Astrocyte (in vitro differentiated cells and primary cell): ENCODE measurements around the gene TMEM79. TPM values are rescaled to one million over a fixed set of nuclear protein-coding genes. Genes with fewer than 3 reads are reported as not detected.
A peak's percentile ranks its signal among the peaks of the same experiment; 100 is the strongest.

Experiments used
- DNase-seq: peaks from one replicate; pipeline ENCODE4 v3.0.0-alpha.2; 2010; ENCODE audit warnings: low read depth
- FAIRE-seq: peaks from 2 replicates; lab custom pipeline; 2011; peaks lifted over from hg19 to GRCh38; lab: Jason Lieb, UNC
- H2AFZ ChIP-seq: 2 replicates; pipeline ENCODE4 v1.6.0; 2012; ENCODE audit warnings: low read depth, low read length, inconsistent platforms
- H3K27ac ChIP-seq: 2 replicates; pipeline ENCODE4 v1.5.1; 2011; ENCODE audit warnings: low read depth, low read length, inconsistent platforms
- H3K27me3 ChIP-seq: 2 replicates; pipeline ENCODE4 v1.6.0; 2011; ENCODE audit warnings: low read length, inconsistent platforms; ENCODE audit not compliant: insufficient read depth
- H3K36me3 ChIP-seq: 2 replicates; pipeline ENCODE4 v1.5.1; 2011; ENCODE audit warnings: low read length, inconsistent platforms; ENCODE audit not compliant: insufficient read depth
- H3K4me1 ChIP-seq: 2 replicates; pipeline ENCODE4 v1.5.1; 2011; ENCODE audit warnings: low read length, inconsistent platforms; ENCODE audit not compliant: insufficient read depth
- H3K4me2 ChIP-seq: 2 replicates; pipeline ENCODE4 v1.6.0; 2012; ENCODE audit warnings: low read length, inconsistent platforms
- H3K4me3 ChIP-seq: 2 replicates; pipeline ENCODE4 v1.5.1; 2011; ENCODE audit warnings: low read depth, mild to moderate bottlenecking, low read length, inconsistent platforms; ENCODE audit not compliant: insufficient read depth
- H3K79me2 ChIP-seq: 2 replicates; pipeline ENCODE4 v1.6.0; 2012; ENCODE audit warnings: mild to moderate bottlenecking, low read length, inconsistent platforms; ENCODE audit not compliant: insufficient read depth
- H3K9ac ChIP-seq: 2 replicates; pipeline ENCODE4 v1.6.0; 2012; ENCODE audit warnings: mild to moderate bottlenecking, low read length, inconsistent platforms
- H3K9me3 ChIP-seq: 2 replicates; pipeline ENCODE4 v1.5.1; 2012; ENCODE audit warnings: low read depth, mild to moderate bottlenecking, low read length, inconsistent platforms; ENCODE audit not compliant: insufficient read depth
- H4K20me1 ChIP-seq: 2 replicates; pipeline ENCODE4 v1.6.0; 2012; ENCODE audit warnings: low read length, inconsistent platforms; ENCODE audit not compliant: insufficient read depth
- H3K27ac Mint-ChIP-seq: one replicate; pipeline ENCODE4 v1.8.0; 2021; ENCODE audit warnings: mild to moderate bottlenecking, mixed read lengths; ENCODE audit not compliant: unreplicated experiment
- H3K27me3 Mint-ChIP-seq: one replicate; pipeline ENCODE4 v1.8.0; 2021; ENCODE audit warnings: low read depth, mixed read lengths; ENCODE audit not compliant: unreplicated experiment
- H3K36me3 Mint-ChIP-seq: one replicate; pipeline ENCODE4 v1.8.0; 2021; ENCODE audit warnings: low read depth, mixed read lengths; ENCODE audit not compliant: unreplicated experiment
- H3K4me1 Mint-ChIP-seq: one replicate; pipeline ENCODE4 v1.8.0; 2021; ENCODE audit warnings: low read depth, mixed read lengths; ENCODE audit not compliant: unreplicated experiment
- H3K4me3 Mint-ChIP-seq: one replicate; pipeline ENCODE4 v1.8.0; 2021; ENCODE audit warnings: mild to moderate bottlenecking, moderate library complexity, mixed read lengths; ENCODE audit not compliant: unreplicated experiment
- H3K9me3 Mint-ChIP-seq: one replicate; pipeline ENCODE4 v1.8.0; 2021; ENCODE audit warnings: mild to moderate bottlenecking, mixed read lengths; ENCODE audit not compliant: unreplicated experiment
- EZH2 ChIP-seq: IDR thresholded peaks from 2 replicates; pipeline ENCODE4 v1.6.1; 2012; ENCODE audit warnings: mild to moderate bottlenecking, low read length, inconsistent platforms; ENCODE audit not compliant: insufficient read depth
- total RNA-seq: library from RNA; stranded (reverse); gene quantifications from 2 replicates; pipeline ENCODE4 v1.2.1, GENCODE V29; 2021
- TF ChIP-seq, protein P1 (sequence below): IDR thresholded peaks from 2 replicates; pipeline ENCODE4 v1.5.1; 2011; ENCODE audit warnings: low read depth, mild to moderate bottlenecking, inconsistent platforms, low read length, moderate library complexity; ENCODE audit not compliant: insufficient read depth

The TMEM79 gene
- total RNA-seq, 1 donor from 2014 or later: 3.0 TPM

DNA sequence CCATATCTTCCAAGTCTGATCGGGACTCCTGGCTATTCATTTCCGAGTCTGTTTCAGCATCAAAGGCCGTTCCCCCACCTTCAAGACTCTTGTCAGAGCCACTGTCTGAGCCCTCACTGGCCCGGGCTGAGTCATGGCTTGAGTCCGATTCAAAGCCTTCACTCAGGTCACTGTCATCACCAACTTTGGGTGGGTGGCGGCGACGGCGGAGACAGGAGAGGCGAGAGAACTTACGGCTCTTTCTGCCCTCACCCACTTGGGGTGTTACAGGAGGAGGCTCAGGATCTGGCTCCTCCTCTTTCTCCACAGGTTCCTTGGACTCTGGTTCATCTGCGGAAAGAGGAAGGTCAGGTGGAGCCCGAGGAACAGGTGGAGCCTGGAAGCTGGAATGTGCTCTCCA is 18.1 kb upstream of the TMEM79 start:
- Mint-ChIP-seq H3K27me3 (no peaks in the 10 kb centered on the region), H3K27ac (no peak overlapping the region), H3K4me1 (peaks cover 10% of the 10 kb centered on the region), H3K9me3 (no peaks in the 10 kb centered on the region), H3K36me3 (peaks cover 45% of the 10 kb centered on the region), H3K4me3 (no peak overlapping the region)
- TF ChIP-seq EZH2: no peak
- TF ChIP-seq, protein P1, sequence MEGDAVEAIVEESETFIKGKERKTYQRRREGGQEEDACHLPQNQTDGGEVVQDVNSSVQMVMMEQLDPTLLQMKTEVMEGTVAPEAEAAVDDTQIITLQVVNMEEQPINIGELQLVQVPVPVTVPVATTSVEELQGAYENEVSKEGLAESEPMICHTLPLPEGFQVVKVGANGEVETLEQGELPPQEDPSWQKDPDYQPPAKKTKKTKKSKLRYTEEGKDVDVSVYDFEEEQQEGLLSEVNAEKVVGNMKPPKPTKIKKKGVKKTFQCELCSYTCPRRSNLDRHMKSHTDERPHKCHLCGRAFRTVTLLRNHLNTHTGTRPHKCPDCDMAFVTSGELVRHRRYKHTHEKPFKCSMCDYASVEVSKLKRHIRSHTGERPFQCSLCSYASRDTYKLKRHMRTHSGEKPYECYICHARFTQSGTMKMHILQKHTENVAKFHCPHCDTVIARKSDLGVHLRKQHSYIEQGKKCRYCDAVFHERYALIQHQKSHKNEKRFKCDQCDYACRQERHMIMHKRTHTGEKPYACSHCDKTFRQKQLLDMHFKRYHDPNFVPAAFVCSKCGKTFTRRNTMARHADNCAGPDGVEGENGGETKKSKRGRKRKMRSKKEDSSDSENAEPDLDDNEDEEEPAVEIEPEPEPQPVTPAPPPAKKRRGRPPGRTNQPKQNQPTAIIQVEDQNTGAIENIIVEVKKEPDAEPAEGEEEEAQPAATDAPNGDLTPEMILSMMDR: no peak
- Histone ChIP-seq H3K27me3 (no peaks in the 10 kb centered on the region), H3K4me3 (no peak overlapping the region), H3K79me2 (peaks cover 9% of the 10 kb centered on the region), H3K9me3 (no peaks in the 10 kb centered on the region), H3K4me2 (no peak overlapping the region), H3K36me3 (peaks cover 52% of the 10 kb centered on the region), H3K9ac (no peak overlapping the region), H3K4me1 (peaks cover 20% of the 10 kb centered on the region), H2AFZ (no peak overlapping the region), H4K20me1 (peaks cover 69% of the 10 kb centered on the region), H3K27ac (no peak overlapping the region)
- FAIRE-seq: no peak
- DNase-seq: no peak

GRCh38 chr1:156268336-156268735 is 15.8 kb upstream of the TMEM79 start:
- Histone ChIP-seq H3K9ac (no peak overlapping the region), H3K36me3 (peaks cover 64% of the 10 kb centered on the region), H4K20me1 (peaks cover 61% of the 10 kb centered on the region), H3K4me1 (peaks cover 9% of the 10 kb centered on the region), H3K79me2 (peaks cover 15% of the 10 kb centered on the region), H3K27me3 (no peaks in the 10 kb centered on the region), H3K9me3 (no peaks in the 10 kb centered on the region), H3K4me3 (no peak overlapping the region), H3K4me2 (no peak overlapping the region), H2AFZ (no peak overlapping the region), H3K27ac (no peak overlapping the region)
- no peak for TF ChIP-seq EZH2
- TF ChIP-seq, protein P1: no peak
- Mint-ChIP-seq H3K36me3 (peaks cover 44% of the 10 kb centered on the region), H3K4me1 (peaks cover 6% of the 10 kb centered on the region), H3K27ac (peak overlapping the region; percentile 66), H3K27me3 (no peaks in the 10 kb centered on the region), H3K4me3 (no peak overlapping the region), H3K9me3 (no peaks in the 10 kb centered on the region)
- FAIRE-seq: no peak
- peak; percentile 66 for DNase-seq

GRCh38 chr1:156270314-156270713 is 13.8 kb upstream of the TMEM79 start:
- H3K4me3 ChIP-seq: no peak overlapping the region
- H3K27me3 Mint-ChIP-seq: no peaks in the 10 kb centered on the region
- no peak overlapping the region for H3K27ac ChIP-seq
- peaks cover 6% of the 10 kb centered on the region for H3K4me1 Mint-ChIP-seq
- no peak overlapping the region for H3K4me2 ChIP-seq
- peaks cover 67% of the 10 kb centered on the region for H3K36me3 ChIP-seq
- DNase-seq: no peak
- H3K27me3 ChIP-seq: no peaks in the 10 kb centered on the region
- peaks cover 45% of the 10 kb centered on the region for H4K20me1 ChIP-seq
- H3K9ac ChIP-seq: no peak overlapping the region
- H3K4me1 ChIP-seq: peaks cover 4% of the 10 kb centered on the region
- peaks cover 15% of the 10 kb centered on the region for H3K79me2 ChIP-seq
- H3K4me3 Mint-ChIP-seq: no peak overlapping the region
- FAIRE-seq: no peak
- no peaks in the 10 kb centered on the region for H3K9me3 Mint-ChIP-seq
- H3K9me3 ChIP-seq: no peaks in the 10 kb centered on the region
- peaks cover 45% of the 10 kb centered on the region for H3K36me3 Mint-ChIP-seq
- TF ChIP-seq EZH2: no peak
- TF ChIP-seq, protein P1: no peak
- no peak overlapping the region for H2AFZ ChIP-seq
- no peak overlapping the region for H3K27ac Mint-ChIP-seq
